Measurements from ENCODE around the gene CEP112. TPM values are rescaled to one million over a fixed set of nuclear protein-coding genes. Genes with fewer than 3 reads are reported as not detected.
A peak's percentile ranks its signal among the peaks of the same experiment; 100 is the strongest.
"Not testable (repeated sequence)": the region's sequence is repeated elsewhere in the genome, so short reads cannot be mapped to it uniquely, and the experiment has no call there.

CEP112 gene
- total RNA-seq, 8 experiments from 2014 or later = 4.1 to 15.7 (median 7.9) TPM

DNA sequence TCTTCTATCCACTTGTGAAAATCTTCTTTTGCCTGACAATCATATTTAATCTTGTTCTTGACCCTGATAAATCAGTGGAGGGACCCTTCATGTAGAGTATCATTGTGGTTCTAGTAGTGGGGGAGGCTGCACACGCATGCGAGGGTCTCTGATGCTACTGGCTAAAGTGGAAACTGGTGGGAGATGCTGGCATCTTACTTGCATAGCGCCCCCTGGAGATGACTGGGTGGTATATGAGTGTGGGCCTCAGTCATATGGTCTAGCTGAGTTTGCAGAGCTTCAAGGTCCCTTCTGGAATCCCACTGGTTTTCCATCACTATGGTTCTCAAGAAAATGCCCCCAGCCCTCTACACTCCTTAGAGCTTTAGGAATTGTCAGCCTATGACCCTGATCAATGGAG lies 394.1 kb downstream of the CEP112 start:
- in situ Hi-C loops (cut with MboI; ENCODE audit: low pct_unique_long_range_greater_than_20kb in 2 of 9, low sequenced_read_pairs in 9 of 9, unreplicated experiment in 9 of 9) = loop anchor here in 2 of 9 experiments (25.0 kb wide), 2 partner anchors 236 to 561 kb away; partner anchors contain the start of gene AXIN2 (in 1 of the 2)
- 0 to 72% (median 8%) methylated on average over 1 to 3 of the region's 3 CpGs; no CpG with 5 or more reads in 4 of the 10 experiments for WGBS, 10 experiments
- no peak for ATAC-seq (replicated peaks in 6 of 8)
- Histone ChIP-seq H3K4me3 (no peak overlapping the region), H3K27ac (no peak overlapping the region), H3K4me1 (replicated peaks in 1 of 2) (no peaks in the 10 kb centered on the region)

DNA sequence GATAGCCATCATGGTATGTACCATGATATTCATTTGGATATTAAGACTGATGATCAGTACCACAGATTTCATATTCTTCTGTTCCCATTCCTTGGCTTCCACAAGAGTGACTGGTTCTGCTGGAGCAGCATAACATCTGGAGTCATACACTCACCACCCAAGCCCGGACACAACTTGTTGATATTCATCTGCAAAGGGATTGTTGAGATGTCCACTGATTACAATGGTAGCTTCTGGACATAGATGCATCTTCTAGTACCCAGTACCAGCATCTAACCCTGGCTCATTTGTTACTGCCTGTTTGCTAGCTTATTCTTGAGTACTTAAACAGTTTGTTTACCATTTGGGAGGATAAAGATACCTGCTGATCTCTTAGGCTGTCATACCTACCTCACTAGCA lies 394.8 kb downstream of the CEP112 start:
- Histone ChIP-seq H3K4me3 (no peak overlapping the region), H3K27ac (no peak overlapping the region), H3K4me1 (replicated peaks in 1 of 2) (no peaks in the 10 kb centered on the region)
- 80 to 100% (median 100%) methylated on average over 1 of the region's 1 CpG; no CpG with 5 or more reads in 6 of the 10 experiments for WGBS, 10 experiments
- ATAC-seq (replicated peaks in 6 of 8) = no peak
- in situ Hi-C loops (cut with MboI; ENCODE audit: low pct_unique_long_range_greater_than_20kb in 2 of 9, low sequenced_read_pairs in 9 of 9, unreplicated experiment in 9 of 9) = loop anchor here in 2 of 9 experiments (25.0 kb wide), 2 partner anchors 235 to 560 kb away; partner anchors contain the start of gene AXIN2 (in 1 of the 2)

DNA sequence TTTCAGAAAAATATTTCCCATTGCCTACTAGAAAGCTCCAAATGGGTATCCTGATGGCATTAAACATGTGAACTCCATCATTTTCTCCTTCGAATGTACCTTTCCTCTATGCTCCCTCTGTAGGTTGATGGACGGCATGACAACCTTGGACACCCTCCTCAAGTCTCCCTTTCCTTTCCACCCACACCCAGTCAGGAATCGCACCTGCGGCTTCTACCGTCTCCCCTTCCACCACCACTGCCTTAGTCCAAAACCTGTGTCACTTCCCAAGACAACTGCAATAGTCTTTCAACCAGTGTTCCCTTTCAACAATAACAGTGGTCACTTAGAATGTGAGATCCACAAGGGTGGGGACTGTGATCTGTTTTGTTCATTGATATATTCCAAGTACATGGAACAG lies 397.4 kb downstream of the CEP112 start:
- no peak overlapping the region for H3K4me3 ChIP-seq
- in situ Hi-C loops (cut with MboI; ENCODE audit: low pct_unique_long_range_greater_than_20kb in 2 of 9, low sequenced_read_pairs in 9 of 9, unreplicated experiment in 9 of 9) = loop anchor here in 2 of 9 experiments (25.0 kb wide), 2 partner anchors 232 to 557 kb away; partner anchors contain the start of gene AXIN2 (in 1 of the 2)
- 14 to 100% (median 60%) methylated on average over 1 to 5 of the region's 5 CpGs; no CpG with 5 or more reads in 2 of the 10 experiments for WGBS, 10 experiments
- H3K27ac ChIP-seq = no peak overlapping the region
- H3K4me1 ChIP-seq (replicated peaks in 1 of 2) = peaks cover 0 to 5% of the 10 kb centered on the region in 2 donors
- peak in 2 of 8 experiments; percentile 26 to 41 for ATAC-seq (replicated peaks in 6 of 8)

GRCh38 chr17:65790241-65790640 lies 401.7 kb downstream of the CEP112 start:
- 50 to 98% (median 68%) methylated on average over 1 to 4 of the region's 4 CpGs; no CpG with 5 or more reads in 2 of the 10 experiments for WGBS, 10 experiments
- in situ Hi-C loops (cut with MboI; ENCODE audit: low pct_unique_long_range_greater_than_20kb in 2 of 9, low sequenced_read_pairs in 9 of 9, unreplicated experiment in 9 of 9) = loop anchor here in 2 of 9 experiments (25.0 kb wide), 2 partner anchors 228 to 553 kb away; partner anchors contain the start of gene AXIN2 (in 1 of the 2)

DNA sequence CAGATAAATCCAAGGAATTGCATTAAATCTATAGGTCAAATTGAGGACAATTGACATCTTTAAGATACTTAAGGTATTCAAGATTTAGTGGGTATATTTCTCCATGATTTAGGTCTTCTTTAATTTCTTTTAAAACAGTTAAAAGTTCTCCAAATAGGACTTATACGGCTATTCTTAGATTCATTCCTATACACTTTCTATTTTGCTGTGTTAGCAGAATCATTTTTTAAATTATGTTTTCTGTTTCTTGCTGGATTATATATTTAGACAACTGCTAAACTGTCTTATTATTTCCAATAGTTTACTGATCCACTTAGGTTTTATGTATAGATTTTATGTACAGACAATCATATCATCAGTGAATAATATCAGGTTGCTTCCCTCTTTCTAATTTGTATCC lies 404.4 kb downstream of the CEP112 start:
- in situ Hi-C loops (cut with MboI; ENCODE audit: low pct_unique_long_range_greater_than_20kb in 2 of 9, low sequenced_read_pairs in 9 of 9, unreplicated experiment in 9 of 9) = loop anchor here in 2 of 9 experiments (25.0 kb wide), 2 partner anchors 225 to 550 kb away; partner anchors contain the start of gene AXIN2 (in 1 of the 2)
- peaks cover 0 to 7% of the 10 kb centered on the region in 2 donors for H3K4me1 ChIP-seq (replicated peaks in 1 of 2)
- no peak overlapping the region for H3K4me3 ChIP-seq
- H3K27ac ChIP-seq = no peak overlapping the region
- no peak for ATAC-seq (replicated peaks in 6 of 8)
- WGBS, 10 experiments = 83 to 100% (median 95%) methylated on average over 1 of the region's 1 CpG; no CpG with 5 or more reads in 1 of the 10 experiments

More at GRCh38 chr17:65790241-65790640, 401.7 kb downstream of the CEP112 start:
- H3K4me3 ChIP-seq = no peak overlapping the region
- peaks cover 0 to 7% of the 10 kb centered on the region in 2 donors for H3K4me1 ChIP-seq (replicated peaks in 1 of 2)
- no peak for ATAC-seq (replicated peaks in 6 of 8)
- no peak overlapping the region for H3K27ac ChIP-seq

- Histone ChIP-seq H3K4me1 (replicated peaks in 1 of 2) (peaks cover 0 to 7% of the 10 kb centered on the region in 2 donors), H3K27ac (no peak overlapping the region), H3K4me3 (no peak overlapping the region)
- ATAC-seq (replicated peaks in 6 of 8) = no peak
- in situ Hi-C loops (cut with MboI; ENCODE audit: low pct_unique_long_range_greater_than_20kb in 2 of 9, low sequenced_read_pairs in 9 of 9, unreplicated experiment in 9 of 9) = loop anchor here in 2 of 9 experiments (25.0 kb wide), 2 partner anchors 224 to 549 kb away; partner anchors contain the start of gene AXIN2 (in 1 of the 2)
- WGBS, 10 experiments = 75 to 100% (median 94%) methylated on average over 1 to 5 of the region's 5 CpGs
Measured at GRCh38 chr17:65786479-65786878, 405.5 kb downstream of the CEP112 start.

- in situ Hi-C loops (cut with MboI; ENCODE audit: low pct_unique_long_range_greater_than_20kb in 2 of 9, low sequenced_read_pairs in 9 of 9, unreplicated experiment in 9 of 9) = loop anchor here in 2 of 9 experiments (25.0 kb wide), 2 partner anchors 223 to 548 kb away; partner anchors contain the start of gene AXIN2 (in 1 of the 2)
- H3K4me3 ChIP-seq = no peak overlapping the region
- 0 to 100% (median 57%) methylated on average over 1 of the region's 1 CpG; no CpG with 5 or more reads in 1 of the 10 experiments for WGBS, 10 experiments
- ATAC-seq (replicated peaks in 6 of 8) = peak in 4 of 8 experiments; percentile 31 to 74 (median 56)
- no peak overlapping the region for H3K27ac ChIP-seq
- peaks cover 0 to 2% of the 10 kb centered on the region in 2 donors for H3K4me1 ChIP-seq (replicated peaks in 1 of 2)
Measured at GRCh38 chr17:65785109-65785508, 406.8 kb downstream of the CEP112 start.

GRCh38 chr17:65783845-65784334 lies 408.0 kb downstream of the CEP112 start:
- Histone ChIP-seq H3K27ac (no peak overlapping the region), H3K4me1 (replicated peaks in 1 of 2) (peaks cover 0 to 2% of the 10 kb centered on the region in 2 donors), H3K4me3 (no peak overlapping the region)
- 46 to 100% (median 87%) methylated on average over 2 to 4 of the region's 4 CpGs; no CpG with 5 or more reads in 1 of the 10 experiments for WGBS, 10 experiments
- in situ Hi-C loops (cut with MboI; ENCODE audit: low pct_unique_long_range_greater_than_20kb in 2 of 9, low sequenced_read_pairs in 9 of 9, unreplicated experiment in 9 of 9) = loop anchor here in 2 of 9 experiments (25.0 kb wide), 2 partner anchors 222 to 547 kb away; partner anchors contain the start of gene AXIN2 (in 1 of the 2)
- ATAC-seq (replicated peaks in 6 of 8) = peak in 2 of 8 experiments; percentile 66 to 73

- in situ Hi-C loops (cut with MboI; ENCODE audit: low pct_unique_long_range_greater_than_20kb in 2 of 9, low sequenced_read_pairs in 9 of 9, unreplicated experiment in 9 of 9) = loop anchor here in 2 of 9 experiments (25.0 kb wide), 2 partner anchors 220 to 545 kb away; partner anchors contain the start of gene AXIN2 (in 1 of the 2)
- H3K4me1 ChIP-seq (replicated peaks in 1 of 2); ATAC-seq (replicated peaks in 6 of 8); H3K4me3 ChIP-seq; H3K27ac ChIP-seq: not testable (repeated sequence)
- WGBS, 10 experiments = 29 to 89% (median 40%) methylated on average over 1 of the region's 1 CpG; no CpG with 5 or more reads in 6 of the 10 experiments
Measured at GRCh38 chr17:65782104-65782706, 409.7 kb downstream of the CEP112 start.

DNA sequence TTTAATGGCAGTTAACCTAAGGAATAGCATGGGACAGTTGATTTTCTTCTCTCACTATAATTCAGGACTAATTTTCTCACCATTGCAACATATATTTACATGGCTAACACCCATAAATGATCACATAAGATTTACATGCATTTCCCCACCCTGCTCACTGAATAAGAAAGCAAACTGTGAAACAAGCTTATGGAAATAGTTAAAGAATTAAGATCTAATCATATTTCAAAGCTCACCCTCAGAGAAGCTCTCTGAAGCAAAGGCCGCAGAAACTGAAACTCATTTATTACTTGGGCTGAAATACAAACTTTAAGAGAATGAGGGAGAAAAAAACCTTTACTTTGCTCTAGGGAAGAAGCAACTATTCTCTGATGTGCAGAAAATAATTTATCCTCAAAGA lies 411.8 kb downstream of the CEP112 start:
- Histone ChIP-seq H3K4me3 (no peak overlapping the region), H3K27ac (no peak overlapping the region), H3K4me1 (replicated peaks in 1 of 2) (no peaks in the 10 kb centered on the region)
- in situ Hi-C loops (cut with MboI; ENCODE audit: low pct_unique_long_range_greater_than_20kb in 2 of 9, low sequenced_read_pairs in 9 of 9, unreplicated experiment in 9 of 9) = loop anchor here in 2 of 9 experiments (25.0 kb wide), 2 partner anchors 218 to 543 kb away; partner anchors contain the start of gene AXIN2 (in 1 of the 2)
- ATAC-seq (replicated peaks in 6 of 8) = peak in 3 of 8 experiments; percentile 70 to 85 (median 83)
- 11 to 100% (median 44%) methylated on average over 1 of the region's 1 CpG; no CpG with 5 or more reads in 3 of the 10 experiments for WGBS, 10 experiments

- no peak overlapping the region for H3K27ac ChIP-seq
- H3K4me3 ChIP-seq = no peak overlapping the region
- WGBS, 10 experiments = 0 to 100% (median 63%) methylated on average over 1 to 3 of the region's 3 CpGs; no CpG with 5 or more reads in 2 of the 10 experiments
- no peak for ATAC-seq (replicated peaks in 6 of 8)
- H3K4me1 ChIP-seq (replicated peaks in 1 of 2) = no peaks in the 10 kb centered on the region
- in situ Hi-C loops (cut with MboI; ENCODE audit: low pct_unique_long_range_greater_than_20kb in 2 of 9, low sequenced_read_pairs in 9 of 9, unreplicated experiment in 9 of 9) = loop anchor here in 2 of 9 experiments (25.0 kb wide), 2 partner anchors 215 to 540 kb away; partner anchors contain the start of gene AXIN2 (in 1 of the 2)
Measured at GRCh38 chr17:65776890-65777289, 415.0 kb downstream of the CEP112 start.

GRCh38 chr17:65774787-65775186 lies 417.1 kb downstream of the CEP112 start:
- Histone ChIP-seq H3K27ac (no peak overlapping the region), H3K4me3 (no peak overlapping the region), H3K4me1 (replicated peaks in 1 of 2) (no peaks in the 10 kb centered on the region)
- 79 to 100% (median 100%) methylated on average over 2 to 3 of the region's 6 CpGs; no CpG with 5 or more reads in 3 of the 10 experiments for WGBS, 10 experiments
- in situ Hi-C loops (cut with MboI; ENCODE audit: low pct_unique_long_range_greater_than_20kb in 2 of 9, low sequenced_read_pairs in 9 of 9, unreplicated experiment in 9 of 9) = loop anchor here in 2 of 9 experiments (25.0 kb wide), 2 partner anchors 212 to 537 kb away; partner anchors contain the start of gene AXIN2 (in 1 of the 2)
- ATAC-seq (replicated peaks in 6 of 8) = no peak

Measured in motor neuron (in vitro differentiated cells).